Thyroid gland (tissue), 4 donors: ENCODE results near the gene MDGA2. TPM values are rescaled to one million over a fixed set of nuclear protein-coding genes. Genes with fewer than 3 reads are reported as not detected.

Source experiments
- DNase-seq, 2 donors: peaks; one replicate each; pipeline ENCODE4 v3.0.0-alpha.2; 2019
- H3K27ac ChIP-seq, 3 donors: fragments of 200-600 bp; sonication (generic); 1 replicate in 2 of 3; 2 replicates in 1 of 3; pipeline ENCODE4 v1.5.1; 2016 to 2019; ENCODE audit warnings: mild to moderate bottlenecking in 1 of 3, moderate library complexity in 1 of 3
- H3K27me3 ChIP-seq: fragments of 200-600 bp; sonication (generic); one replicate; pipeline ENCODE4 v1.5.1; 2019
- H3K36me3 ChIP-seq, 2 donors: fragments of 200-600 bp; sonication (generic); one replicate each; pipeline ENCODE4 v1.5.1; 2016 to 2019
- H3K4me1 ChIP-seq, 2 donors: fragments of 200-600 bp; sonication (generic); one replicate each; pipeline ENCODE4 v1.5.1; 2017 to 2019
- H3K4me3 ChIP-seq, 3 donors: fragments of 200-600 bp; sonication (generic); replicated peaks in 1 of 3; 1 replicate in 2 of 3; 2 replicates in 1 of 3; pipeline ENCODE4 v1.5.1; 2016; ENCODE audit warnings: mild to moderate bottlenecking in 1 of 3
- H3K9me3 ChIP-seq: fragments of 200-600 bp; sonication (generic); one replicate; pipeline ENCODE4 v1.5.1; 2017
- POLR2A ChIP-seq, 2 donors: fragments of 450-650 bp; IDR thresholded peaks; one replicate each; pipeline ENCODE4 v1.6.1; 2017; ENCODE audit warnings: antibody characterized with exemption in 2 of 2, mild to moderate bottlenecking in 2 of 2, moderate library complexity in 1 of 2
- WGBS, 2 donors: methylation state at CpG; one replicate each; pipeline ENCODE4 v1.1.5; 2017; 5-methylcytosine and 5-hydroxymethylcytosine counted together
- intact Hi-C: fragments of 100-400 bp; cut with DNase I; formaldehyde crosslinking; loops from one replicate; pipeline ENCODE4 v1.15.1; 2023
- total RNA-seq, 4 donors: library from RNA; depleted of rRNA; stranded (reverse); fragments of >200 nt; gene quantifications; one replicate each; pipeline ENCODE4 v1.2.3, GENCODE V29; 2016
- TF ChIP-seq, protein P1 (sequence below), 6 experiments: fragments of 200-600 bp in 3 of 6; fragments of 450-650 bp in 3 of 6; sonication (generic) in 3 of 6; IDR thresholded peaks; one replicate each; pipeline ENCODE4 v1.5.1; 2016 to 2019; ENCODE audit warnings: antibody characterized with exemption in 6 of 6, mild to moderate bottlenecking in 2 of 6, inconsistent platforms in 1 of 6, moderate library complexity in 1 of 6

MDGA2 gene
- total RNA-seq, 4 donors from 2014 or later = not detected

DNA sequence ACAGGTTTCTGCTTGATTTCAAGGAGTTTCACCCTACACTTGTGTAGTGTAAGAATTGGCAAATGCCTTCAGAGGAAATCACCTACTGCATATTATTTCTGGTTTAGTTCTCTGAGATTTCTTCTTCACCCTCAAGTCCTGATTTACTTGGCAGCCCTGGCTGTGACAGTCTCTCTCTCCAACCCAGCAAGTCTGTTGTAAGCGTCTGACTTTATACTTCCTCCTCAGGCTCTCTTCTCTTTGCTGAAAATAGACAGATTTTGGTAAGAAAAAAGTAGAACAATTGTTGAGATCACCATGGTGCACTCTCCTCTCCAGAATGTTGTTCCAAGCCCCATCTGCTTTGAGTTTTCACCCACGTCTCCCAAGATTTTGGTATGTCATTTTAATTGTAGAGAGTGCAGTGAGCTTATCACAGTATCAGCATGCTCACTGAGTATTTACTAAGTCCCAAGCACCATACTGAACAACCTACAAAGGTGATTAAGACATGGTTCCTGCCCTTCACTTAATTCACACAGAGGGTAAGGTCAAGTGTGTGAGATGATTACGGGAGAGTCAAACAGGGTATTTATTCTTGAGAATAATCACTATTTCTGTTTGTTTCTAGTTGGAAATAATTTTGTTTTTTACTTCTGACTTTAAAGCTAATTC is 148.7 kb downstream of the MDGA2 start:
- TF ChIP-seq POLR2A (IDR thresholded peaks at IDR 0.05) = no peak
- TF ChIP-seq, protein P1, sequence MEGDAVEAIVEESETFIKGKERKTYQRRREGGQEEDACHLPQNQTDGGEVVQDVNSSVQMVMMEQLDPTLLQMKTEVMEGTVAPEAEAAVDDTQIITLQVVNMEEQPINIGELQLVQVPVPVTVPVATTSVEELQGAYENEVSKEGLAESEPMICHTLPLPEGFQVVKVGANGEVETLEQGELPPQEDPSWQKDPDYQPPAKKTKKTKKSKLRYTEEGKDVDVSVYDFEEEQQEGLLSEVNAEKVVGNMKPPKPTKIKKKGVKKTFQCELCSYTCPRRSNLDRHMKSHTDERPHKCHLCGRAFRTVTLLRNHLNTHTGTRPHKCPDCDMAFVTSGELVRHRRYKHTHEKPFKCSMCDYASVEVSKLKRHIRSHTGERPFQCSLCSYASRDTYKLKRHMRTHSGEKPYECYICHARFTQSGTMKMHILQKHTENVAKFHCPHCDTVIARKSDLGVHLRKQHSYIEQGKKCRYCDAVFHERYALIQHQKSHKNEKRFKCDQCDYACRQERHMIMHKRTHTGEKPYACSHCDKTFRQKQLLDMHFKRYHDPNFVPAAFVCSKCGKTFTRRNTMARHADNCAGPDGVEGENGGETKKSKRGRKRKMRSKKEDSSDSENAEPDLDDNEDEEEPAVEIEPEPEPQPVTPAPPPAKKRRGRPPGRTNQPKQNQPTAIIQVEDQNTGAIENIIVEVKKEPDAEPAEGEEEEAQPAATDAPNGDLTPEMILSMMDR (IDR thresholded peaks at IDR 0.05) = no peak
- Histone ChIP-seq H3K4me1 (no peaks in the 10 kb centered on the region), H3K27me3 (no peaks in the 10 kb centered on the region), H3K9me3 (peaks cover 3% of the 10 kb centered on the region), H3K4me3 (no peak overlapping the region), H3K27ac (no peak overlapping the region), H3K36me3 (no peaks in the 10 kb centered on the region)
- no peak for DNase-seq
- intact Hi-C loops = no loop called here
- 58 to 69% methylated on average over 3 of the region's 3 CpGs for WGBS, 2 donors

DNA sequence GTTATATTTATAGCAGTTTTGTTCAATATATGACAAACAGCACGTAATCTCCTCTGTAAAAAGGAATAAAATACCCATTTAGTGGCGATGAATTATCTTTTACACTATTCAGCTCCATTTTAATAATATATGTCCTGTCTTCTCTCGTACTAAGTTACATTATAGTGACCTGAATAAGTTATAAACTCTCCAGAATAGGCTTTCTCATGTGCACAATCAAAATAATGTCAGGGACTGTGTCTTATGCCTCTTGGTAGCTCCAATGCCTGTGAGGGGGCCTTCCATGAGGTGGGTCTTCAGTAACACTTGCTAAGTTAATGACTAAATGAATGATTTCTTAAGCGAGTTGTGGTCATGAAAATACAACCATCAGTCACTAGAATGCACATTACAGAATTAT is 150.9 kb downstream of the MDGA2 start:
- Histone ChIP-seq H3K27me3 (no peaks in the 10 kb centered on the region), H3K4me3 (no peak overlapping the region), H3K9me3 (no peaks in the 10 kb centered on the region), H3K27ac (no peak overlapping the region), H3K4me1 (no peaks in the 10 kb centered on the region), H3K36me3 (no peaks in the 10 kb centered on the region)
- intact Hi-C loops = no loop called here
- TF ChIP-seq POLR2A (IDR thresholded peaks at IDR 0.05) = no peak
- TF ChIP-seq, protein P1 (IDR thresholded peaks at IDR 0.05) = no peak
- DNase-seq = no peak
- 78 to 87% methylated on average over 4 of the region's 4 CpGs for WGBS, 2 donors

DNA sequence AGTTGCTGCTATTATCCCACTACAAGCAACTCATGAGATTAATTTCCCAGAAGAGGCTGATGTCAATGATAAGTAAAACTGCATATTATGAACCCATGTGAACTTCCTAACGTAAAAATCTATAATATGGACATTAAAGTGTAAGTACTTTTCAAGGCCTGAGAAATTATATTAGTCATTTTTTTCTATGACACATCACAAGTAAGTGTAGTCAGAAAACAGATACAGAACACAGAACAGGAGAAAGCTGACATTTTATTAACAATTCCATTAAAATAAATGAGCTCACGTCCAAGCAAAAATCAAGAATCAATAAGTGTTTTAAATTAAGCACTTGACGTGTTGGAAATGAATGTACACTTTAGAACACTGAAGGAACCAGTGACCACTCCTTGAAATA is 155.0 kb downstream of the MDGA2 start:
- no peak for TF ChIP-seq POLR2A (IDR thresholded peaks at IDR 0.05)
- TF ChIP-seq, protein P1 (IDR thresholded peaks at IDR 0.05) = no peak
- H3K27ac ChIP-seq = no peak overlapping the region
- WGBS, 2 donors = 79 to 88% methylated on average over 3 of the region's 3 CpGs
- H3K4me3 ChIP-seq = no peak overlapping the region
- intact Hi-C loops = no loop called here
- H3K9me3 ChIP-seq = no peaks in the 10 kb centered on the region
- no peaks in the 10 kb centered on the region for H3K27me3 ChIP-seq
- no peak for DNase-seq
- H3K36me3 ChIP-seq = no peaks in the 10 kb centered on the region
- H3K4me1 ChIP-seq = no peaks in the 10 kb centered on the region

DNA sequence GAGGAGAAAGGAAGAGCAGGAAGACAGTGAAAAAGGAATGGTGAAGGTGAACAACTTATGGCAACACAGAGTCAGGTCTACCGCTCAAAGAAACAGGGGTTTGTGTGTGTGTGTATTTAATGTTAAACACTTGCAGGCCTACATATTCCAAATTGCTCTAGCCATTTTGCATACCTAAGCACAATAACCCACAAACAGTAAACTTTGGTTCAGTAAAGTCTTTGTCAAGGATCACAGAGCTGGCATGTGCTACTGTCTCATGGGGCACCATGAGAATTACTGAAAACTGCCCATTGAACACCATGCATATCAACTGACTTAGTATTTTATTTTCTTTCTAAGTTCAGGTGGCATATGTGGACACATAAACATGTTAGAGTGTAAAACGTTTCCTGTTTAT is 163.6 kb downstream of the MDGA2 start:
- H3K4me3 ChIP-seq = no peak overlapping the region
- no peaks in the 10 kb centered on the region for H3K36me3 ChIP-seq
- intact Hi-C loops = no loop called here
- WGBS, 2 donors = 85 to 90% methylated on average over 2 of the region's 2 CpGs
- no peak overlapping the region for H3K27ac ChIP-seq
- no peaks in the 10 kb centered on the region for H3K4me1 ChIP-seq
- DNase-seq = no peak
- H3K27me3 ChIP-seq = no peaks in the 10 kb centered on the region
- no peak for TF ChIP-seq POLR2A (IDR thresholded peaks at IDR 0.05)
- TF ChIP-seq, protein P1 (IDR thresholded peaks at IDR 0.05) = no peak
- H3K9me3 ChIP-seq = no peaks in the 10 kb centered on the region

DNA sequence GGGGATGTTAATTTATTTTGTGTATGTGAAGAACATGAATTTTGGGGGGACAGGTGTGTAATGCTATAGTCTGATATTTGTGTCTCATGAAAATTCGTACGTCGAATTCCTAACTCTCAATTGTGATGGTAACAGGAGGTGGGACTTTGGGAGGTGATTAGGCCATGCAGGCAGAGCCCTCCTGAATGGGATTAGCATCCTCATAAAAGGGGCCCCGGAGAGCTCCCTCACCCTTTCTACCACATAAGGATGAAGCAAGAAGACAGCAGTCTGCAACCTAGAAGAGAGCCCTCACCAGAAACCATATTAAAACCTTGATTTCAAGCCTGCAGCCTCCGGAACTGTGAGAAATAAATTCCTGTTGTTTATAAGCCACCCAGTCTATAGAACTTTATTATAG is 165.4 kb downstream of the MDGA2 start:
- H3K4me1 ChIP-seq = no peaks in the 10 kb centered on the region
- 73 to 78% methylated on average over 5 of the region's 5 CpGs for WGBS, 2 donors
- intact Hi-C loops = no loop called here
- H3K9me3 ChIP-seq = no peaks in the 10 kb centered on the region
- H3K4me3 ChIP-seq = no peak overlapping the region
- H3K27me3 ChIP-seq = no peaks in the 10 kb centered on the region
- no peak for DNase-seq
- TF ChIP-seq, protein P1 (IDR thresholded peaks at IDR 0.05) = no peak
- TF ChIP-seq POLR2A (IDR thresholded peaks at IDR 0.05) = no peak
- no peak overlapping the region for H3K27ac ChIP-seq
- H3K36me3 ChIP-seq = no peaks in the 10 kb centered on the region
